Cardiac septum (tissue), 1 donor: ENCODE measurements around the gene EFCAB10. TPM values are rescaled to one million over a fixed set of nuclear protein-coding genes. Genes with fewer than 3 reads are reported as not detected.
"Not testable (repeated sequence)": the region's sequence is repeated elsewhere in the genome, so short reads cannot be mapped to it uniquely, and the experiment has no call there.

Experiments
- DNase-seq: peaks from one replicate; pipeline ENCODE4 v3.0.0-alpha.2; 2020; ENCODE audit warnings: low spot score
- intact Hi-C: fragments of 100-400 bp; cut with DNase I; formaldehyde crosslinking; loops from one replicate; pipeline ENCODE4 v1.14.0; 2022
- total RNA-seq: library from RNA; stranded (reverse); fragmentation: NEBNext Ultra II Directional; extraction: Animal tissue kit (Norgen Biotek cat#: 25700); gene quantifications from one replicate; pipeline ENCODE4 v1.2.1, GENCODE V29; 2021
- donor health status: DM: no; HTN: no; CAD: no.

The EFCAB10 gene
- total RNA-seq, 1 donor from 2014 or later = not detected

DNA sequence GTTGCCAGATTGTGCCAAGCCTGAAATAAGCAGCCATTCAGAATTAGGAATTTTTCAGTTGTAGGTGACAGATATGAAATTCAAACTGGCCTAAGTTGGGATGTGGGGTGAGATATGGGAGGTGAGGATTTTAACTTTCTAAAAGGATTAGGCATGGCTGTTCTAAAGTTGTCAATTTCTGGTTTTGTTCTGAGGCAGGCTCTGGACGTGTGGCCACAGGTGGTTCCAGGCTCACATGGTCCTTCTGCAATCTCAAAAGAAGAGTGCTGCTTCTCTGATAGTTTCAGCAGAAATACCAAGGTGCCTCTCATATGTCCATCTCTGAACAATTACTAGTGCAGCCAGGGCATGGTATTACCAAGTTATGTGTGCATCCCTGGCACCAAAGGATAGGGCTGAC is 21.4 kb downstream of the EFCAB10 start:
- no peak for DNase-seq
- intact Hi-C loops = no loop called here

DNA sequence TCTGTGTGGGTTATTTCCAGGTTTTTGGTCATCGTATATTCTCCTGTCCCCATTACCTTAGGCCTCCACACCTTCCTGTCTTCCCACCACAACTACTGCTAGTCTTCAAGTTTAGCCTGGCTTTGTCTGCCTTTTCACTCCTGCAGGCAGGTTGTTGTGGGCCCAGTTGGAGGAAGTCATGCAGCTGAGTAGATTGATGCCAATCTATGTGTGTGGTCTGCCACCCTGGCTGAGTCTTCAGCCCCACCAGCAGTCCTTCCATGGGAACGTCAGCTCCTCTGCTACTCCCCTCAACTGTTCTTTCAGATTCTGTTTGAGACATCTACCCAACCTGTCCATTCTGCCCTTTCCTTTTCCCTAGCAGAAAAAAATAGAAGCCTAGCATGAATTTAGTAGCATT is 43.0 kb downstream of the EFCAB10 start:
- DNase-seq = no peak

GRCh38 chr7:105532709-105533460 is 48.4 kb downstream of the EFCAB10 start:
- no peak for DNase-seq
- intact Hi-C loops = no loop called here

More for the DNA sequence above, 43.0 kb downstream of the EFCAB10 start:
- intact Hi-C loops = no loop called here

DNA sequence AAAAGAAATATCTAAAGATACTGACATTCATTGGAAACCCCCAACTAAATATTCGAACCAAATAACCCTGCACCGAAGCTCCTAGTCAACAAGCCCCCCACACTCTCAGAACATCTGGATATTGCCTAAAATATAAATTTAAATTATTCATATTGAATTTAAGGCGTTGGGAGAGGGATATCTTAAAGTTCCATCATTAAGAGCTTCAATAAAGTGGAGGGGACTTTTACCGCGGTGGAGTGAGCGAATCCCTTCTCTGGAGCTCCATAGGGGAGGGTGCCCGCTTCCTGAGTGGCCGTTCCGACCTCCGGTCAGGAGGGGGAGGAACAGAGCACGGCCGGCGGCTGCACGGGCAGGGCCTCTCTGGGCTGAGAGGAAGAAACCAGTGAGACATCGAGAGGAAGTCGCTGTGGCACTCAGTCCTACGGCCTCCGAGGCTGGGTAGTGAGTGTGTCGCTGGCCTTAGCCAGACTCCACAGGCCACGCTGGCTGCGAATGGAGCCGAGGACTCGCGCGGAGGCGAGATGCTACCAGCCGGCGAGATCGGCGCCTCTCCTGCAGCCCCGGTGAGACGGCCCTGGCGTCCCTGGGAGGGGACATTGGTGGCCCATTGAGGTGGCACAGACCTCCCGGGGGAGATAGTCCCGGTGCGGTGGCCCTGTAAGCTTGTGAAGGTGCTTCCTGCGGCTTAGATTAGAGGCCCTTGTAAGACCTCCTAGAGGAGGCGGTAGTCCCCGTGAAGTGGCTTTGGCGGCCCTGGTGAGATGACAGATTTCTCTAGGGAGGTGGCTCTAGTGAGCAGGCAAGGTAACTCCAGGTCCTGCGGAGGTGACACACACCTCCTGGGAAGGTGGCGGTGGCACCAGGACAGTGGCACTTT is 49.3 kb downstream of the EFCAB10 start, which contains the start of gene RINT1:
RINT1 (plus strand) TSS at position 410 of the 880 bp plus-strand sequence; CDS start at position 525, 115 bp downstream.
- intact Hi-C loops = no loop called here
- DNase-seq = peak; percentile 97

GRCh38 chr7:105530546-105530945 is 50.7 kb downstream of the EFCAB10 start:
- no peak for DNase-seq
- intact Hi-C loops = no loop called here

- intact Hi-C loops = no loop called here
- DNase-seq = no peak
These were observed 51.2 kb downstream of the EFCAB10 start for GRCh38 chr7:105530126-105530525.

DNA sequence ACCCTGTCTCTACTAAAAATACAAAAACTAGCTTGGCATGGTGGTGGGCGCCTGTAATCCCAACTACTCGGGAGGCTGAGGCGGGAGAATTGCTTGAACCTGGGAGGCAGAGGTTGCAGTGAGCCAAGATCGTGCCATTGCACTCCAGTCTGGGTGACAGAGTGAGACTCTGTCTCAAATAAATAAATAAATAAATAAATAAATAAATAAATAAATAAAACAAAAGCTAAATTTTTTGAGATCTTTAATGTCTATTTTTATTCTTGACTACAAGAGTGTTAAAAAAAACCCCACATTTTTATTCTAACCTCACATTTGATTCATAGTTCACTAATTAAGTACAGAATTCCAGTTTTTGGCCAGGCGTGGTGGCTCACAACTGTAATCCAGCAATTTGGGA is 53.6 kb downstream of the EFCAB10 start:
- DNase-seq, intact Hi-C loops: not testable (repeated sequence)

GRCh38 chr7:105524840-105525239 is 56.5 kb downstream of the EFCAB10 start:
- intact Hi-C loops = no loop called here
- no peak for DNase-seq

DNA sequence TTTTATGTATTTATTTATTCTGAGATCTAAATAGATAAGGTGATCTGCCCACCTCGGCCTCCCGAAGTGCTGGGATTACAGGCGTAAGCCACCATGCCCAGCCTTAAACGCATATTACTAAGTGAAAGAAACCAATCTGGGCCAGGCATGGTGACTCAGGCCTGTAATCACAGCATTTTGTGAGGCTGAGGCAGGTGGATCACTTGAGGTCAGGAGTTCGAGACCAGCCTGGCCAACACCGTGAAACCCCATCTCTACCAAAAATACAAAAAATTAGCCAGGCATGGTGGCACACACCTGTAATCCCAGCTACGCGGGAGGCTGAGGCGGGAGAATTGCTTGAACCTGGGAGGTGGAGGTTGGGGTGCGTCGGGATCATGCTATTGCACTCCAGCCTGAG is 56.9 kb downstream of the EFCAB10 start:
- intact Hi-C loops, DNase-seq: not testable (repeated sequence)

DNA sequence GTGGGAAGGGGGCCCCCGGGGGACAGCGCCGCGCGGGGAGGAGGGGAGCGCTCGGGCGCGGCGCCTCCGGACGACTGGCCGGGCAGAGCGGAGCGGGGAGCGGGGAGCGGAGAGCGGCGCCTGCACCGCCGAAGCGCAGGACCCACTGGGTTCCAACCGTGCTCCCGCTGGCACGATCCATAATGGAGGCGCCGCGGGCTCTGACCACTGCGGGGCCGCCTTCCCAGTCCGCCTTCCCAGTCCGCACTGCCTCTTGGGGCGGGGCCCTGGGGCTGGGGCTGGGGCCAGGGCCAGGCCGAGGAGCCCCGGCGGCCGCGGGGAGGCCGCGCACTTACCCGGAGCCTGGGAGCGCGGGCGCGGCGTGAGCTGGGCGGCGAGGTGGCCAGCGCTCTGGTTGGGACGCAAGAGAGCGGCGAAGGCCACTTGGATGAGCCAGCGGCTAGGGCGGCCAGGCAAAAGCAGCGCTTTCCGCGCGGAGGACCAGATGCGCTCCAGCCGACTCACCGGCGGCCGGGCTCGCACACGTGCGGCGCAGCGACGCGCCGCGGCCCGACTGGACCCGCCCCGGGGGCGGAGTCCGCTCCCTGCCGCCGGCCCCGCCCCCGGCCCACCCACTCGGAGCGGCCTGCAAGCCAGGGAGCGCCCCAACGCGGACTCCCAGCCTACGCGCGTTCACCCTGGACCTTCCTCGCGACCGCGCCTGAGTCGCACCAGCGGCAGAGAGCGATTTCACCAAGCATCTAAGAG is 59.4 kb downstream of the EFCAB10 start, which contains the start of gene PUS7:
PUS7 (minus strand) TSS at position 555 of the 747 bp plus-strand sequence. CDS start 13,759 bp downstream, outside the sequence.
- intact Hi-C loops = no loop called here
- peak; percentile 95 for DNase-seq

DNA sequence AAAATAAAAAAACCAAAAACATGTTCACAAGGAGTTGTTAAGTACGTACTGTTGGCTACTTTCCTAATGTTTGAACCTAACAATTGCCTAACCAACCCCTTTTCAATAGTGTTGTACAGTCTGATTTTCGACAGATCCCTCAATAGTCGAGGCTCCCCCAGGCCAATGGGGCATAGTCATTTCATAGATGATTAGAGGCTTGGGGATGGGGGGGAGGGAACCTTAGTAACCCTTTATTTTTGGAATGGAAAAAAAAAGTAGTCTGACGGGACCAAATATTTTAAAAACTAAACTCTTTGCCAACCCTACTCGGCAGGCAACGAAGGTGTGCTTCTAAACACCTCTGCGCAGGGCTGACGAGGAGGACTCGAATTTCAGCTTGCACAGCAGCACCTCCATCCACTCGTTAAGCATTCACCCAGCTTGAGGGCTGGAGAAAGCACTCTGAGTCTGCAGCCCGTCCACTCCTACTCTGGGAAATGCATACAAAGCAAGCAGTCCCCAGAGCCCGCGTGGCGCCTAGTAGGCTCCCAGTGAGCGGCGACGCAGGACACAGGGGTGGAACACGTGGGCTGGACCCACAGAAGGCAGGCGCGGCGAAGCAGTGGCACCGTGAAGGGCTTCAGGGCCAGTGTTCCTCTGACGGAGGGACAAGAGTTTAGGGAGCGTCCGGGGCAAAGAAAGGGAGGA is 60.1 kb downstream of the EFCAB10 start:
- intact Hi-C loops = no loop called here
- peak; percentile 83 for DNase-seq

- DNase-seq, intact Hi-C loops: not testable (repeated sequence)
These were observed 60.7 kb downstream of the EFCAB10 start for GRCh38 chr7:105520620-105521019.

DNA sequence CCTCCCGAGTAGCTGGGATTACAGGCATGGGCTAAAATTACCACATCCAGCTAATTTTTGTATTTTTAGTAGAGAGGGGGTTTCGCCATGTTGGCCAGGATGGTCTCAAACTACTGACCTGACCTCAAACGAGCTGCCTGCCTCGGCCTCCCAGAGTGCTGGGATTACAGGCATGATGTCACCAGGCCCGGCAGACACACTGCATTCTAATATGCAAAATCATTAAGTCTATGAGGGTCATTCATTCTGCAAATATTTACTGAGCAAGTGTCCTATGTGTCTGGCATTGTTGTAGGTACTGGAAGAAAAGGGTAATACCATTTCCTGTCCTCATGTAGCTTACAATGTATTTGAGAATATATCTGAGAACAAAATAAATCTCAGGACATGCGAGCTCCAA is 61.9 kb downstream of the EFCAB10 start:
- intact Hi-C loops = no loop called here
- no peak for DNase-seq

- intact Hi-C loops, DNase-seq: not testable (repeated sequence)
These were observed 65.7 kb downstream of the EFCAB10 start for GRCh38 chr7:105515610-105516009.

Other genes with a start within 250 kb of the EFCAB10 start
- 37.8 TPM for gene SRPK2, start 192.6 kb downstream of the EFCAB10 start, total RNA-seq
- 6.6 TPM for gene PUS7, start 59.2 kb downstream of the EFCAB10 start, total RNA-seq
- gene RINT1, start 49.3 kb downstream of the EFCAB10 start, total RNA-seq = 10.7 TPM